Non-pigmented ciliary epithelial cell (primary cell): ENCODE data around the gene PHACTR4.
"Not testable (repeated sequence)": the region's sequence is repeated elsewhere in the genome, so short reads cannot be mapped to it uniquely, and the experiment has no call there.

ENCODE experiments used
- DNase-seq: peaks from one replicate; pipeline ENCODE4 v3.0.0-alpha.2; 2010; ENCODE audit warnings: low read depth

Gene PHACTR4

DNA sequence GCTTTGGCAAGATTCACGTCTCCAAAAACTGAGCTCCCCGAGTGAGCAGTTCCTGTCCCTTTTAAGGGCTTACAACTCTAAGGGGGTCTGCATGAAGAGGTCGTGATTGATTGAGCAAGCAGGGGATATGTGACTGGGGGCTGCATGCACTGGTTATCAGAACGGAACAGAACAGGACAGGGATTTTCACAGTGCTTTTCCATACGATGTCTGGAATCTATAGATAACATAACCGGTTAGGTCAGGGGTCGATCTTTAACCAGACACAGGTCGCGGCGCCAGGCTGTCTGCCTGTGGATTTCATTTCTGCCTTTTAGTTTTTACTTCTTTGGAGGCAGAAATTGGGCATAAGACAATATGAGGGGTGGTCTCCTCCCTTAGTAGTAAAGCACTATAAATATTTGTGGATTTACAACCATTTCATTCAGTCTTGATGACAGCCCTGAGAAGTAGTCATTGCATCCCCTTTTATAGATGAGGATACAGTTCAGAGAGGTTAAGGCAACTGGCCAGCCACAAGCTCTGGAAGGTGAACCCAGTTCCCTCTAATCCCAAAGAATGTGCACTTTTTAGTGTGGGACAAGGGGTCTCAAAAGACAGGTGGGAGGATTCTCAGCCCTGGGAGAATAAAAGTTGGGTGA is 155.6 kb downstream of the PHACTR4 start:
- not testable (repeated sequence) for DNase-seq

DNA sequence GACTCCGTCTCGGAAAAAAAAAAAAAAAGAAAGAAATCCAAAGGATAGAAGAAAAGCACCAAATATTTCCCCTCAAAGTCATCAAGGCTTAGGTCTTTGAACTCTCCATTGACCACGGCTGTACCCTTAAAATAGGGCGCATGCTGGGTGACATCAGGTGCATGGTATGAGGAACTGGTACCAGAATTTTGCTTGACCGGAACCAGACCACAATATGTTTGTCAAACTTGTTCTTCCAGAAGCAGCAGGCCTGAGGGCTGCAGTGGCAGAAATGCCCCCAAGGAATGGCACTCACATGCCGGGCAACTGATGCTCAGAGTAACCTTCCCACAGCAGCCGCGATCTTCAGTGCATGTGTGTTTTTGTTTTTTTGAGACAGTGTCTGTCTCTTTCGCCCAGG is 157.3 kb downstream of the PHACTR4 start:
- no peak for DNase-seq

DNA sequence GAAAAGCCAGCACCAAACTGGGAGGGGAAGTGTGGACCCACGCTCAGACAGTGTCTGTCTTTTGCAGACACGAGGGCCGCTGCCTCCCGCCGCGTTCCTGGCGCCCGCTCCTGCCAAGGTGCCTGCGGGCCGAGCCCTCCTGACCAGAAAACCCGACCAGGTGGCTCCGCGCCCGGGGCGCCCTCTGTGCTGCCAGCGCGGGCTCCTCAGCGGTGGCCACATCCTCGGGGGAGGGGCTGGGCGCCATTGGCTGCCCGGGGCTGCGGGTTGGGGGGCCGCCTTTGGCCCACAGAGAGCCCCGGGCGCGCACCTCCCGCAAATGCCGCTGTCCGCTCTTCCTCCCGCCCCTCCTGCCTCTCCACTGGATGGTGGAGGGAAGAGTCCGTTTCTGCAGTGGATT is 160.9 kb downstream of the PHACTR4 start:
- DNase-seq, result no peak

DNA sequence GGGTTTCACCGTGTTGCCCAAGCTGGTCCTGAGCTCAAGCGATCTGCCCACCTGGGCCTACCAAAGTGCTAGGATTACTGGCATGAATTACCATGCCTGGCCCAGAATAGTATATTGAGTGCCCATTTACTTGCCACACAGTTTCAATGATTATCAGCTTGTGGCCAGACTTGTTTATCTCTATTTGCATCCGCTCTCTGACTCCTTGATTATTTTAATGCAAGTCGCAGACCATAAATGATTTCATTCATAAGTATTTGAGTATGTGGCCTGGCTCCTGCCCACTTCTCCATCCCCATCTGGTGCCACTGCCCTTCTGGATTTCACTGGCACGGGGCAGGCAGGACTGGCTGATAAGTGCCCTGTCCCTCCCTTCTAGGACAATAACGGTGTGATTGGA is 165.1 kb downstream of the PHACTR4 start:
- DNase-seq, result no peak

DNA sequence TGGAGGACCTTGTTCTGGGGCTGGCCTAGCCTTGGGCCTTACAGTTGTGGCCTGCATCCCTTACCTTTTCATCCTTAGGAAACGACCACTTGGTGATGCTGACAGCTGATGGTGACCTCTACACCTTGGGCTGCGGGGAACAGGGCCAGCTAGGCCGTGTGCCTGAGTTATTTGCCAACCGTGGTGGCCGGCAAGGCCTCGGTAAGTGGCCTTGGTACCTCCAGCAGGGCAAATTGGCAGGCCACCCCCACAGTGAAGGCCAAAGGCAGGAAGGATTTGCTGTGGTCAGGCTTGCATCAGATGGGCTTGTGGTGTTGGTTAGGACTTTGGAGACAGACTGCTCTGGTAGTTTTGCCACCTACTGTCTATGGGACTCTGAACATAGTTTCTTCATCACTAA is 165.6 kb downstream of the PHACTR4 start:
- DNase-seq, result no peak

DNA sequence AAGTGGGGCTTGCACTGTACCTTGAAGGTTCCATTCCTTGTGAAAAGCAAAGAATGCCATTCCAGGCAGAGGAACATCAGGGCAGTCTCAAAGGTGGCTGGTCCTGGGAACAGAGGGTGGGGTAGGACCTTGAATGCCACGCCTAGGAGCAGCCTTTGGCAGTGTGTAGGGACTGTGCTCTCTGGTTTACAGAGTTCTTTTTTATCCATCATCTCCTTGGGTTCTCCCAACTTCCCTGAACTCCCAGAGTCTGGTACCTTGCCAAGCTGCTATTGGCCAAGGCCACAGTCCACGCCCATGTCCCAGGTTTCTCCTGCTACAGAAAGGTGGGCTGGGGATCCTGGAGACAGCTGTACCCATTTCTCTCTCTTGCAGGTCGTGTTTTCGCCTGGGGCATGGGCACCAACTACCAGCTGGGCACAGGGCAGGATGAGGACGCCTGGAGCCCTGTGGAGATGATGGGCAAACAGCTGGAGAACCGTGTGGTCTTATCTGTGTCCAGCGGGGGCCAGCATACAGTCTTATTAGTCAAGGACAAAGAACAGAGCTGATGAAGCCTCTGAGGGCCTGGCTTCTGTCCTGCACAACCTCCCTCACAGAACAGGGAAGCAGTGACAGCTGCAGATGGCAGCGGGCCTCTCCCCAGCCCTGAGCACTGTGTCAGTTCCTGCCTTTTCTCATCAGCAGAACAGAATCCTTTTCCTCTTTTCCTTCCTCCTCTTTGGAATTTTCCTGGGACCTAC is 168.1 kb downstream of the PHACTR4 start:
- no peak for DNase-seq

DNA sequence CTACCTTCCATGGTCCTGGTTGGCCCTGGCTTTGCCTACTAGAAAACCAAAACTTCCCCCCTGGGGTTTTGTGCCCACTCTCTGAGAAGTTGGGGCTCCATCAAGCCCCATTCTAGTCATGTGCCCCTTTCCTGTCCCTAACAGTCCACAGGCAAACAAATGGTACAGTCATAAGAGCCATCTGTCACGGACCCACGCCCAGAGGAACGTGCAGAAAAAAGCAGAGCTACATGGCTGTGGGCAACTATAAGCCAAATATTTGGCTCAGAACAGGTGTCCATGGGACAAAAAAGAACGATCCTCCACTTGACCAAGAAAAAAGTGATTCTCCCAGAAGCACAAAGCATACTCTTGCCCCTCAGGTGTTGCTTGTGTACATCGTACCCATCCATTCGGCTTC is 168.7 kb downstream of the PHACTR4 start:
- DNase-seq, result no peak

DNA sequence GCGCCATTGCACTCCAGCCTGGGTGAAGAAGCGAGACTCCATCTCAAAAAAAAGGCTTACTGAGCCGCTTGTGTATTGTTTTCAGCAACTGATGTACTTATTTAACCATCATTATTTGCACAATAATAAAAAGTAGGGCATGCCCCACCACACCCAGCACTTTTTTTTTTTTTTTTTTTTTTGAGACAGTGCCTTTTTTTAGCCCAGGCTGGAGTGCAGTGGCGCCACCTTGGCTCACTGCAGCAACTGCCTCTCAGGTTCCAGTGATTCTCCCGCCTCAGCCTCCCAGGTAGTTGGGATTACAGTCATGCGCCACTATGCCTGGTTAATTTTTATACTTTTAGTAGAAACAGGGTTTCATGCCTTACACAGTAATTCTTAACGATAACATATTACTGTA is 171.1 kb downstream of the PHACTR4 start:
- no peak for DNase-seq

DNA sequence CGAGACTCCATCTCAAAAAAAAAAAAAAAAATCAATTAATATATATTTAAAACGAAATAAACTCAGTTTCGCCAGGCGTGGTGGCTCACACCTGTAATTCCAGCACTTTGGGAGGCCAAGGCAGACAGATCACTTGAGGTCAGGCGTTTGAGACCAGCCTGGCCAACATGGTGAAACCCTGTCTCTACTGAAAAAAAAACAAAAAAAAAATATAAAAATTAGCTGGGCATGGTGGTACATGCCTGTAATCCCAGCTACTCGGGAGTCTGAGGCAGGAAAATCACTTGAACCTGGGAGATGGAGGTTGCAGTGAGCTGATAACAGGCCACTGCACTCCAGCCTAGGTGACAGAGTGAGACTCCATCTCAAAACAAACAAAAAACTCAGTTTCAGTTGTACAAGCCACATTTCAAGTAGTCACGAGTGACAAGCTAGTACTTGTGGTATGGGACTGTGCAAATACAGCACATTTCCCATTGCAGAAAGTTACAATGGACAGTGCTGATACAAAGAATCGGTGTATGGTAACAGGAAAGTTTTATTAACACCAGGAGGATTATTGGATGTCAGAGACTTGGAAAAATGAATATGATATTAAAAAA is 172.0 kb downstream of the PHACTR4 start:
- not testable (repeated sequence) for DNase-seq

DNA sequence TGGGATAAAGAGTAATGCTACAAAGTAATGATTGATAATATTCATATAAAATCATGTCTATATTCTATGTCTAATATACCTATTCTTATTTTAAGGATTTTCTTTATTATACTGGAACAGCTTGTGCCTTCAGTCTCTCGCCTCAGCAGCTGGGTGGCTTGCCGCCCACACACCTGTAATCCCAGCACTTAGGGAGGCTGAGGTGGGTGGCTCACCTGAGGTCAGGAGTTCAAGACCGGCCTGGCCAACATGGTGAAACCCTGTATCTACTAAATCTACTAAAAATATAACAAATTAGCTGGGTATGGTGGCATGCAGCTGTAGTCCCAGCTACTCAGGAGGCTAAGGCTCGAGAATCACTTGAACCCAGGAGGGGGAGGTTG is 175.7 kb downstream of the PHACTR4 start:
- DNase-seq, result no peak

DNA sequence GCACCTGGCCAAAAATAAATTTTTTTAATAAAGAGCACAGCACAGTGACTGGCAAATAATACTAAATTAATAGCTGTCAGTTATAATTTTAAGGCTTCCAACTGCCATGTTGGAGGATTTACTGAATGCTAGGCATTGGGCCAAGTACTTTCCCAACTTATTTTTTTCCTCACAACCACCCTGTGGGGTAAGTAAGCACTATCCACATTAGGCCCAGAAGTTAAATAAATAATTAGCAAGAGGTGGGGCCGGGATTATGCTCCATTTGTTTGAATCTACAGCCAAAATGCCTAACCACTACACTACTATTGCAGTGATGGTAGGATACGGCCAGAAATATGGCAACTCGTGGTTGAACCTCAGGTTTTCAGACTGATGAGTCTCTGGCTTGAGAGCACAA is 178.8 kb downstream of the PHACTR4 start:
- no peak for DNase-seq
